ENCODE data around the gene TRPM4.

- TF ChIP-seq CTCF (IDR thresholded peaks at IDR 0.05): no peak
- TF ChIP-seq POLR2A (IDR thresholded peaks at IDR 0.05): no peak
- TF ChIP-seq POLR2AphosphoS5 (IDR thresholded peaks at IDR 0.05): no peak
Observed at GRCh38 chr19:49109051-49109450, 48.5 kb upstream of the TRPM4 start.
